GM12892 (cell line): ENCODE data around the gene INTS13.

Source experiments
- DNase-seq: peaks from one replicate; pipeline ENCODE4 v3.0.0; 2011; ENCODE audit not compliant: insufficient read length
- FAIRE-seq: peaks from 2 replicates; lab custom pipeline; 2011; peaks lifted over from hg19 to GRCh38; lab: Jason Lieb, UNC
- POLR2A ChIP-seq: IDR thresholded peaks from 2 replicates; pipeline ENCODE4 v1.6.1; 2011; ENCODE audit warnings: low read depth, low read length, control low read depth
- POLR2AphosphoS5 ChIP-seq: IDR thresholded peaks from 2 replicates; pipeline ENCODE4 v1.6.1; 2011; ENCODE audit warnings: low read depth, low read length, control low read depth
- TAF1 ChIP-seq: IDR thresholded peaks from 2 replicates; pipeline ENCODE4 v1.6.1; 2011; ENCODE audit warnings: low read depth, mild to moderate bottlenecking, control low read depth, low read length, borderline replicate concordance

INTS13 gene

GRCh38 chr12:26857465-26858176, 80.2 kb downstream of the INTS13 start:
- FAIRE-seq (no peak), DNase-seq (no peak)

GRCh38 chr12:26855337-26855736, 82.4 kb downstream of the INTS13 start:
- DNase-seq (no peak), FAIRE-seq (peak; percentile 80)
- TF ChIP-seq POLR2A, result no peak
- no peak for TF ChIP-seq TAF1
- no peak for TF ChIP-seq POLR2AphosphoS5

More at GRCh38 chr12:26857465-26858176, 80.2 kb downstream of the INTS13 start:
- no peak for TF ChIP-seq POLR2A
- TF ChIP-seq TAF1, result no peak
- no peak for TF ChIP-seq POLR2AphosphoS5
